ENCODE results near the gene MARF1.
"Not testable (repeated sequence)": the region's sequence is repeated elsewhere in the genome, so short reads cannot be mapped to it uniquely, and the experiment has no call there.

- TF ChIP-seq CTCF, POLR2A (IDR thresholded peaks at IDR 0.05): not testable (repeated sequence)
Observed at GRCh38 chr16:15646557-15647293, 3.8 kb upstream of the MARF1 start.
